Measurements from ENCODE around the gene KIDINS220.

Gene KIDINS220

GRCh38 chr2:8882094-8882493 lies 44.7 kb upstream of the KIDINS220 start:
- TF ChIP-seq CTCF (IDR thresholded peaks at IDR 0.05; ENCODE audit: low read depth, low read length) = peak; percentile 66
- Histone ChIP-seq H3K4me1 (no peaks in the 10 kb centered on the region; the same call in 1 of the 2 replicates), H3K27me3 (no peaks in the 10 kb centered on the region), H3K36me3 (no peaks in the 10 kb centered on the region), H3K4me3 (ENCODE audit: low read depth, low read length) (no peak overlapping the region), H3K9me3 (no peaks in the 10 kb centered on the region)
- peak; percentile 31 for DNase-seq

GRCh38 chr2:8877894-8878293 lies 40.5 kb upstream of the KIDINS220 start:
- Histone ChIP-seq H3K27me3 (no peaks in the 10 kb centered on the region), H3K9me3 (no peaks in the 10 kb centered on the region), H3K4me1 (no peaks in the 10 kb centered on the region; the same call in 1 of the 2 replicates), H3K4me3 (ENCODE audit: low read depth, low read length) (no peak overlapping the region), H3K36me3 (no peaks in the 10 kb centered on the region)
- no peak for DNase-seq
- TF ChIP-seq CTCF (IDR thresholded peaks at IDR 0.05; ENCODE audit: low read depth, low read length) = no peak

- Histone ChIP-seq H3K9me3 (no peaks in the 10 kb centered on the region), H3K27me3 (no peaks in the 10 kb centered on the region), H3K4me1 (no peaks in the 10 kb centered on the region; the same call in 1 of the 2 replicates), H3K4me3 (ENCODE audit: low read depth, low read length) (no peak overlapping the region), H3K36me3 (no peaks in the 10 kb centered on the region)
- no peak for DNase-seq
- no peak for TF ChIP-seq CTCF (IDR thresholded peaks at IDR 0.05; ENCODE audit: low read depth, low read length)
Measured at GRCh38 chr2:8877332-8877731, 39.9 kb upstream of the KIDINS220 start.

- TF ChIP-seq CTCF (IDR thresholded peaks at IDR 0.05; ENCODE audit: low read depth, low read length) = no peak
- no peaks in the 10 kb centered on the region for H3K36me3 ChIP-seq
- no peaks in the 10 kb centered on the region for H3K27me3 ChIP-seq
- DNase-seq = no peak
- H3K4me1 ChIP-seq = no peaks in the 10 kb centered on the region; the same call in 1 of the 2 replicates
- H3K9me3 ChIP-seq = no peaks in the 10 kb centered on the region
- no peak overlapping the region for H3K4me3 ChIP-seq (ENCODE audit: low read depth, low read length)
Measured at GRCh38 chr2:8876628-8877027, 39.2 kb upstream of the KIDINS220 start.

- H3K4me1 ChIP-seq = no peaks in the 10 kb centered on the region; the same call in 1 of the 2 replicates
- no peak overlapping the region for H3K4me3 ChIP-seq (ENCODE audit: low read depth, low read length)
- no peaks in the 10 kb centered on the region for H3K9me3 ChIP-seq
- H3K27me3 ChIP-seq = no peaks in the 10 kb centered on the region
- TF ChIP-seq CTCF (IDR thresholded peaks at IDR 0.05; ENCODE audit: low read depth, low read length) = peak; percentile 68
- H3K36me3 ChIP-seq = no peaks in the 10 kb centered on the region
- no peak for DNase-seq
Measured at GRCh38 chr2:8872821-8873432, 35.5 kb upstream of the KIDINS220 start.

- no peaks in the 10 kb centered on the region for H3K36me3 ChIP-seq
- no peaks in the 10 kb centered on the region for H3K27me3 ChIP-seq
- H3K9me3 ChIP-seq = no peaks in the 10 kb centered on the region
- no peak for TF ChIP-seq CTCF (IDR thresholded peaks at IDR 0.05; ENCODE audit: low read depth, low read length)
- no peaks in the 10 kb centered on the region; the same call in 1 of the 2 replicates for H3K4me1 ChIP-seq
- no peak overlapping the region for H3K4me3 ChIP-seq (ENCODE audit: low read depth, low read length)
- DNase-seq = no peak
Measured at GRCh38 chr2:8870441-8870840, 33.0 kb upstream of the KIDINS220 start.

All from BE2C (cell line).